Stimulated activated CD8-positive, alpha-beta memory T cell treated with anti-CD3 and anti-CD28 coated beads, Interleukin-4, amount 100 ng/mL, for 1 hour (primary cell): ENCODE measurements around the gene MED13L.

ENCODE experiments used
- DNase-seq, 2 donors: peaks; one replicate each; pipeline ENCODE4 v3.0.0-alpha.2; 2020; ENCODE audit warnings: low read depth in 2 of 2, low spot score in 1 of 2

The MED13L gene

GRCh38 chr12:116277467-116278278, at the start of gene MED13L:
TSS of gene MED13L (minus strand) at chr12:116277693. CDS start at chr12:116277131, 562 bp downstream.
- DNase-seq = peak; percentile 67 to 80

GRCh38 chr12:116325336-116325664, 47.8 kb upstream of the MED13L start:
- no peak for DNase-seq

- DNase-seq = no peak
Measured at GRCh38 chr12:116324654-116325335, 47.3 kb upstream of the MED13L start.

DNA sequence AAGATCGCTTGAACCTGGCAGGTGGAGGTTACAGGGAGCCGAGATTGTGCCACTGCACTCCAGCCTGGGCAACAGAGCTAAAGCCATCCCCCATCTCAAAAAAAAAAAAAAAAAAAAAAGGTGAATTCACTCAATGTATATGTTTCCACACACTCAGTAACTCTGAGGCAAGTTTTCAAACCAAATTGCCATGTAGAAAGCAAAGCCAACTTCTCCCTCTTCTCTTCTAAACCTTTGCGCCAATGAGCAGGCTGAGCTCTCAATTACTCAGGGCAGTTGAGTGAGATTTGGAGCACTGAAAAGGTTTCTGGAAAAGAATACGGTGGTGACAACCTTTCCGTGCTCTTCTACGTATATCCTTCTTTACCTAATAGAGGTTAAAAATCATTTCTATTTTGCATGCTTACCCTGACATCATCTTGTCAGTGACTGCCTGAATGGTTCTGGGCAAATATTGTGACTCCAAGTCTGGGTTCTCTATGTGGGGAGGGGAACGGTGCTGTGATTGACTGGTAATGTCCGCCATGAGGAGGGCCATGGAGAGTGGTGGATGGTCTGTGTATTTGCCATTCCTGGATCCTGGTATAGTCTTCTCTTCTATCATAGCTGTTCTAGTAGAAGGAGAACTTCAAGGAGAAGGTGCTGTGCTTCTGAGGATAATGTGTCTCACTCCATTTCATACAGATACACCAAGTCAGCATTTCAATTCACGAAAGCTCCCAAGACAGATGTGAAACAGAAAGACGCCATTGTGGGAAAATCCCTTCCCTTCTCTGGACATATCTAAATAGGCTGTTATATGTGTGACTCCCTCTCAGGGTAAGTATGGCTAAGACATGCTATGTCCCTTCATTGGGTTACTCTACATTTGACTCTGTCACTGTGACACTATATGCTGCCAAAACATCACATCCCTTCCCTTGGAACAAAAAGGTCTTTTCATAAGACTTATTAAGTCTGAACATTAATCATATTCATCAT, 46.2 kb upstream of the MED13L start:
- DNase-seq = no peak

- DNase-seq = no peak
Measured at GRCh38 chr12:116321913-116322312, 44.4 kb upstream of the MED13L start.

GRCh38 chr12:116320791-116321217, 43.3 kb upstream of the MED13L start:
- DNase-seq = no peak

DNA sequence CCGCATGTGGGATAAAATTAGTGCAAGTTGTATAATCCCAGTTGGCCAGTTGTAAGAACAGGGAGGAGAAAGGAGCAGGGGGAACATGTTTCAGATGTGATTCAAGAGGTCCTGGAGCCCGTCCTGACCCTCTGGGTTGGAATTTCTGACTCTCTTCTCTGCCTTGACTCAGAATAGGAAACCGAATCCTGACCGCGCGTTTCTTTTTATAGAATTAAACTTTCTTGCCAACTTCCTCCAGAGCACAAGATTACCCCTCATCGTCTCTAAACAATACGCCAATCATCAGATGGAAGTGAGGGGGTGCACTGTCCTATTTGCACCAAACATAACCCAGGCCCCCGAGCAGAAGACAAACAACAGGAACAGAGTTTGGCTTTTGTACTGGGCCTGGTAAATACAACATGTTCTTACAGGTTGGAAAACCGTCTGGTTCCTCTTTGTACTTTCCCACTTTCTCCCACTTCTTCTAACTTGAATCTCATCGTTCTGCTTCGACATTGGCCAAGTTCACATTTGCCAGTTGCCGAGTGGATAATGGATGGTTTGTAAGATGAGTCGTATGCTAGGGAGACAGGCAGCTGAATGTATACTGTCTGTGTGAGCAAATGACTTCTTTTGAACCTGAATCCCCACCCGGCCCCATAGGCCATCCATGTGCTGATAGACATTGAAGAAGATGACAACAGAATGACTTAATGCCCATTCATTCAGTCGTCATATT, 42.6 kb upstream of the MED13L start:
- DNase-seq = no peak

- DNase-seq = no peak
Measured at GRCh38 chr12:116319233-116319897, 41.9 kb upstream of the MED13L start.

GRCh38 chr12:116318576-116319232, 41.2 kb upstream of the MED13L start:
- DNase-seq = no peak

DNA sequence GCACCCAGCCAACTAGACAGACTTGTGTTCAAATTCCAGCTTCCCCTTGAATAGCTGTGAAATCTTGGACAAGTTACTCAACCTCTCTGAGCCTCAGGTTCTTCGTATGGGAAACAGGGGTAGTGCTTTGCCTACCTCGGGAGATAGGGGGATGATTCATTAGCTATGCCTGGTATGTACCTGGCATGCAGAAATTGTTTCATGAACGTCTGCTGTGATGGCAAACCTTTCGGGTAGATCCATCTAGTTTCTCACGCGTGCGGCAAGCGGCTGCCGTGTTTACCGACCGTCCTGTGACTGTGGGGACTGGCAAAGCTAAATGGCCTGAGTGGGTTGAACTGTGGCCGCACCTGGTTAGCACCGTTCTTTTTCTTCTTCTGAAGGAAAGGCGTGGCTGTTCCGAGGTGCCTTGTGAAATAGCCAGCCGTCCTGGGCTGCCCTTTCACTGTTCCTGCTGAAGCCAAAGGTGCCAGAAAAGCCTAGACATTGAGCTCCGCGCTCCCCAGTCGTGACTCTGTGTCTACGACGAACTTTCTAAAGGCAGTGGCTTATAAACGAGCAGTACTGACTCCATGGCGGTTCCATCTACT, 40.6 kb upstream of the MED13L start:
- DNase-seq = no peak

GRCh38 chr12:116317139-116317538, 39.6 kb upstream of the MED13L start:
- no peak for DNase-seq

DNA sequence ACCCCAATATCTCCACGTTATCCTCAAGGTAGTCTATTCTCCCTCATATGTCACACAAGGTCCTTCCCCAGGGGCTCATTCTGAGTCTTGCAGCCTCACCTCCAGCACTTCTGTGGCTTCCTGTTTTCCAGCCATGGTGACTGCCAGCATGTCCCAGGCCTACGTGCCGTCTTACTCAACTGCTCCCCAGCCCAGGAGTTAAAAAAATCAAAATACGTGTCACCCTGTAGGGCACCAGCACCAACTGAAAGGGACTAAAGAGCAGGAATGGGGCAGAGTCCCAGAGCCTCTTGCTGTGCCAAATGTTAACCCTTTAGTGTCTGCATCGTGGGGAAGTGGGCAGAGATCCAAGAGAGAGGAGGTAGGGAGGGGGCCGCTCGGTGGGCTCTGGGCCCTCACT, 37.0 kb upstream of the MED13L start:
- no peak for DNase-seq

DNA sequence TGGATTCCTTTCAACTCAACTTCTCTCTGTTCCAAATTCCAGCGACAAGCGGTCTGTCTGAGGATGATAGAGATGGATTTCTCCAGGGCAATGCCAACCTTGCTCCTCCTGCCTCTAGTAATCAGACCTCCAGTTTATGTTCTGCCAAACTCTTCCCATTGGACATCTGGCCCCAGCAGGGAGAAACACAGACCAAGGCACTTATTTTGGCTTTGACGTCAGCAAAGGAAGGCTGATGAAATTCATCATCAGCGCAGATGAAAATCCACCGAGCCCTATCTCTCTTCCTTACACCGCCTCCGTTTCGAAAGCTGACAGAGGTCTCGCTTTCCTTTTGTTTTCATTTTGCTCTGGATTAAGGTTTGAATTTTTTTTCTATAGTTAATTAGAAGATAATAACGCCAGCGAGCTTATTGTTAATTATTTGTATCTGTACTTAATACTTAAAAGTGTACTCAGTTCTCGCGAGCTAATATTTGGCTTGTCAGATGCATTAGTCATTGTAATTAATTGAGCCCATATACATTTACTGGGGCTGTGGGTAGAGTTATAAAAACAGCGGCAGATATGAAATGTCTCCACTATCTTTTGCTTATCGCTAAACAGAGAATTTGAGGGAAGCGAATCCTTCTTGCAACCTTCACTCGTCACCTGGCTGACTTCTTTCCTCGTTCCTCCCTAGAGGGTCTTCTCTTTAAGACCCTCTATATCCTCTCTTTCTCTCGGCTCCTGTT, 35.9 kb upstream of the MED13L start:
- no peak for DNase-seq

GRCh38 chr12:116310082-116310481, 32.6 kb upstream of the MED13L start:
- no peak for DNase-seq

DNA sequence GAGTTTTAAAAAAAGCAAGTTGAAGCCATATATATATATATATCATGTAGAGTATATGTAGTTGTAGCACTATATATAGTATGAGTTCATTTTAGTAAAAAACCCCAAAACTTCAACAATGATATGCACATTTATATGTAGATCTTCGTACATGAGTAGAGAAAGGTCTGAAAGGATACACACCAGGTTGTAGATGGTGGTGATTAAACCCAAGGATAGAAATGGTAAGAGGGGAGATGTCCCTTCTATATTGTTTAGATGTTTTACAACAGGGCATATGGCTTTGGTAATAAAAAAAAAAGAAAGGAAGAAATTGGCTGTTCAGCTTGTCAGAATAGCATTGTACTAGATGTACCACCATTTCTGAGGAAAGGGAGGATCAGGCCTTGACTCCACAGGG, 31.9 kb upstream of the MED13L start:
- DNase-seq = no peak

DNA sequence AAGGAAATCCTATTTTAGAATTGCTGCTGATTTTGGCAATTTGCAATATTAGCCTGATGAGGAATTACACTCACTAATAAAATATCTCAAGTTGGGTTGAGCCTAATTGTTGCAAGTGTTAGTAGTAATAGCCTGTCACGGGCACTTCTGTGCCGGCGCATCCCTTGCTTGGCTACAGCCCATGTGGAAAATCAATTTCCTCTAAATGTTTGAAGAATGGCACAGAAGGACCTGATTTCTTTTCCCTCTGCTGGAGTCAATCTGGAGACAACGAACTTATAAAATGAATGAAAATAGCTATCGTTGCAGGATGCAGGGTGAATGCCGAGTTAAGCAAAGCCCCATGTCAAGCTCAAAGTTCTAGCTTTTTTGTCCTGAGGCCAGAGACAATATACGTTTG, 31.2 kb upstream of the MED13L start:
- no peak for DNase-seq

GRCh38 chr12:116306968-116307367, 29.5 kb upstream of the MED13L start:
- DNase-seq = no peak

DNA sequence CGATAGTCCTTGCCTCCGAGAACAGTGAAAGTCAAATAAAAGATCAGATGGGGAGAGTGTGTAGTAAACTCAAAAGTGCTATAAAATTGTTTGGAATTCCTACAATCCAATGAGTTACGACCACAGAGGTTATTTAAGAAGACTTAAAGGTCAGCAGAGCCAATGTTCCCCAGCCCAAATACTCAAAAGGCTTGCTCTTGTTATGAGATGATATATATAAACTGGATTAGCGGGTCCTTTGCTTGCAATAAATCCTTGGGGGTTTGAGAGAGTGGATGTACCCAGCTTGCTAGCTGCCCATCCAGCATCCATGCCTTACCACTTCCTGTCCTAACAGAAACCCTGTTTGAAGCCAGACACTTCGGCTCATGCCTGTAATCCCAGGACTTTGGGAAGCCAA, 29.0 kb upstream of the MED13L start:
- no peak for DNase-seq

DNA sequence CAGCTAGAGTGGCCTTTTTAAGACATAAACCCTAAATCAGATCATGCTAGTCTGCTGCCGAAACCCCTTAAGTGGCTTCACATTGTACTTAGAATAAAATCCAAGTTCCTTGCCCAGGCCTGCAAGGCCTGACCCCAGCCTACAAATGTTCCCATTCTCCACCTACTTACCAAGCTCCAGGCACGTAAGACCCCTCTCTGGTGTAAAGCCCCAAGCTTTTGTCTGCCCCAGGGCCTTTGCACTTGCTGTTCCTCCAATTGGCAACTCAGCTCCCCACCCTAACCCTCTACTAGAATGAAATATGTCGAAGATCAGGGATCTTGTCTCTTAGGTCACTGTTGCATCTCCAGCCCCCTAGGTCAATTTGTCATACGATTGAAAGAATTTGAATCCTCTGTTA, 27.1 kb upstream of the MED13L start:
- DNase-seq = no peak
